Measurements from ENCODE around the gene RNF166. TPM values are rescaled to one million over a fixed set of nuclear protein-coding genes. Genes with fewer than 3 reads are reported as not detected.

The RNF166 gene
- 14.2 TPM for total RNA-seq
- long read RNA-seq, transcript RNF166-201 (6 exons, 1,883 nt) = major isoform, 33 of 51 reads
- long read RNA-seq, partial matches to known transcripts = 6 of 51 reads
- long read RNA-seq, other reads (novel, unspliced or antisense) = 12 of 51 reads

GRCh38 chr16:88706229-88706964 lies at the start of gene RNF166, which contains the start of gene CTU2:
Gene RNF166, minus strand, starts transcription at chr16:88706408. Its CDS starts 83 bp downstream, at chr16:88706325.
Gene CTU2, plus strand, starts transcription at chr16:88706503. Its CDS starts 28 bp downstream, at chr16:88706531.
- peak; percentile 93 for DNase-seq
- Histone ChIP-seq H3K27ac (replicated peaks) (peak within 1 kb of the TSS; percentile 93), H3K4me3 (peak within 1 kb of the TSS; percentile 99), H3K36me3 (no peaks in the 10 kb centered on the region), H3K9me3 (replicated peaks) (no peaks in the 10 kb centered on the region), H3K27me3 (ENCODE audit: low read depth) (no peaks in the 10 kb centered on the region), H3K4me1 (peaks cover 62% of the 10 kb centered on the region)
- no peak for TF ChIP-seq CTCF (IDR thresholded peaks at IDR 0.05; ENCODE audit: borderline replicate concordance)
- intact Hi-C loops (cut with micrococcal nuclease) = no loop called here

- Histone ChIP-seq H3K27me3 (ENCODE audit: low read depth) (no peaks in the 10 kb centered on the region), H3K9me3 (replicated peaks) (peaks cover 13% of the 10 kb centered on the region), H3K27ac (replicated peaks) (no peak overlapping the region), H3K4me3 (no peak overlapping the region), H3K36me3 (no peaks in the 10 kb centered on the region), H3K4me1 (peaks cover 16% of the 10 kb centered on the region)
- intact Hi-C loops (cut with micrococcal nuclease) = no loop called here
- DNase-seq = no peak
- TF ChIP-seq CTCF (IDR thresholded peaks at IDR 0.05; ENCODE audit: borderline replicate concordance) = peak; percentile 30
These were observed 48.9 kb upstream of the RNF166 start for GRCh38 chr16:88754912-88755744.

GRCh38 chr16:88754109-88754911 lies 48.1 kb upstream of the RNF166 start:
- Histone ChIP-seq H3K9me3 (replicated peaks) (peaks cover 12% of the 10 kb centered on the region), H3K27ac (replicated peaks) (no peak overlapping the region), H3K4me1 (peaks cover 9% of the 10 kb centered on the region), H3K27me3 (ENCODE audit: low read depth) (no peaks in the 10 kb centered on the region), H3K4me3 (no peak overlapping the region), H3K36me3 (no peaks in the 10 kb centered on the region)
- intact Hi-C loops (cut with micrococcal nuclease) = no loop called here
- DNase-seq = no peak
- no peak for TF ChIP-seq CTCF (IDR thresholded peaks at IDR 0.05; ENCODE audit: borderline replicate concordance)

- no peak for TF ChIP-seq CTCF (IDR thresholded peaks at IDR 0.05; ENCODE audit: borderline replicate concordance)
- intact Hi-C loops (cut with micrococcal nuclease) = no loop called here
- peaks cover 2% of the 10 kb centered on the region for H3K4me1 ChIP-seq
- peaks cover 5% of the 10 kb centered on the region for H3K9me3 ChIP-seq (replicated peaks)
- no peak overlapping the region for H3K4me3 ChIP-seq
- no peak for DNase-seq
- H3K27me3 ChIP-seq (ENCODE audit: low read depth) = no peaks in the 10 kb centered on the region
- no peak overlapping the region for H3K27ac ChIP-seq (replicated peaks)
- no peaks in the 10 kb centered on the region for H3K36me3 ChIP-seq
These were observed 47.4 kb upstream of the RNF166 start for GRCh38 chr16:88753602-88754001.

GRCh38 chr16:88753191-88753590 lies 47.0 kb upstream of the RNF166 start:
- H3K27me3 ChIP-seq (ENCODE audit: low read depth) = no peaks in the 10 kb centered on the region
- no peaks in the 10 kb centered on the region for H3K4me1 ChIP-seq
- no peak overlapping the region for H3K27ac ChIP-seq (replicated peaks)
- H3K36me3 ChIP-seq = no peaks in the 10 kb centered on the region
- intact Hi-C loops (cut with micrococcal nuclease) = no loop called here
- H3K9me3 ChIP-seq (replicated peaks) = peaks cover under 1% of the 10 kb centered on the region
- TF ChIP-seq CTCF (IDR thresholded peaks at IDR 0.05; ENCODE audit: borderline replicate concordance) = no peak
- no peak overlapping the region for H3K4me3 ChIP-seq
- DNase-seq = no peak

Measured in left ventricle myocardium inferior (tissue), 1 donor.